Measurements from ENCODE around the gene GPR84.
"Not testable (repeated sequence)": the region's sequence is repeated elsewhere in the genome, so short reads cannot be mapped to it uniquely, and the experiment has no call there.

Gene GPR84

DNA sequence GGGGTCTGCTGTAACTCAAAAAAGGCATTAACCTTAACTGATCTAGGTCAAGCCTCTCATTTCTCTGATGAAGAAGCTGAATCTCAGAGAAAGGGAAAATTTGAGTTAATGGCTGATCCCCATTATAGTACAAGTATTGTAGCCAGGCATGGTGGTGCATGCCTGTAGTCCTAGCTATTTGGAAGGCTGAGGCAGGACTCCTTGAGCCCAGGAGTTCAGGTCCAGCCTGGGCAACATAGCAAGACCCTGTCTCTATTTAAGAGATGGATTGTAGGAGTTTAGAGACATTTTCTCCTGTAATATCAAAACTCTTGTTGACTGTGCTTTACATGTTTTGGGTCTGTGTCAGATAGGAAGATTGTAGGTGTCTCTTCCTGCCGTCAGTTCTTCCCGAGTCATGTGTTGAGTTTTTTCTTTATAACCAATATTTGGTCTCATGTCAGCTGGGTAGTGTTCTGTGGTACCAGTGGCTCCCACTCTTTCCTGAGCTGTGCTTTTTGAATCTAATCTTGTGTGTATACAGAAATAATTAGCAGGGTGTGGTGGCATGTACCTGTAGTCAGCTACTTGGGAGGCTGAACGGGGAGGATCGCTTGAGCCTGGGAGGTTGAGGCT lies 30.8 kb downstream of the GPR84 start:
- intact Hi-C loops (cut with DNase I) = no loop called here
- DNase-seq = no peak

DNA sequence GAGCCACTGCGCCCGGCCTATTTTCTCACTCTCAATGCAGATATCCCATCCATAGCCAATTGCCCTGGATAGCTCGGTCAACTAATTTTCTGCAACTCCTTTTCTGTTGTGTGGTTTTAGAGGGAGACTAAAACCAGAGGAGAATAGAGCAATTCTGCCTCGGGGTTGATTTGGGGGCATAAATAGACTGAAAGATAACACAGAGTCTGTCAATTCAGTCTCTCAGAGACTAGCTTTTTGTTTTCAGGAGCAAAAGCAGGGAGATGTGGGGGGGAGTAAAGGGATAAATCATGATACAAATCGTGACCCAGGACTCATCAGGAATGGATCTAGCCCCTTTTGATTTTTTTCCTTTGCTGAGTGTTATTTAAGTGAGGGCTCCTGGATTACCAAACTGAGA lies 32.8 kb downstream of the GPR84 start:
- intact Hi-C loops (cut with DNase I) = no loop called here
- no peak for DNase-seq

DNA sequence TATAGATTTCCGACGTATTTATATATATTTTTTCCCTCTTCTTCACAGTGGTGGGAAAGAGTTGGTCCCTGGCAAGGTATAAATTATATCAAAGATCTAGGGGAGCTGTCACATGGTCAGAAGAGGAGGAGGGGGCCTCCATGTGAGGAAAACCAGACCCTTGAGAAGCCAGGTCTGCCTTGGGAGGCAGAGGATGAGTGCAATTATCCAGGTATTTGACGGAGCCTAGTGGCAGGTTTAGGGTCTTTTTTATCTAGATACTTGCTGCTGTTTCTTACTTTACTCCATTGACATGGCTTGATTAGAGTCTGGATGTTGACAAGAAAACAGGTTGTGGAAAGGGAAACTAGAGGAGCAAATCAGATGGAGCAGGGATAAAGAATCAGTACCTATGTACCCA lies 33.8 kb downstream of the GPR84 start:
- intact Hi-C loops (cut with DNase I) = no loop called here
- DNase-seq = no peak

DNA sequence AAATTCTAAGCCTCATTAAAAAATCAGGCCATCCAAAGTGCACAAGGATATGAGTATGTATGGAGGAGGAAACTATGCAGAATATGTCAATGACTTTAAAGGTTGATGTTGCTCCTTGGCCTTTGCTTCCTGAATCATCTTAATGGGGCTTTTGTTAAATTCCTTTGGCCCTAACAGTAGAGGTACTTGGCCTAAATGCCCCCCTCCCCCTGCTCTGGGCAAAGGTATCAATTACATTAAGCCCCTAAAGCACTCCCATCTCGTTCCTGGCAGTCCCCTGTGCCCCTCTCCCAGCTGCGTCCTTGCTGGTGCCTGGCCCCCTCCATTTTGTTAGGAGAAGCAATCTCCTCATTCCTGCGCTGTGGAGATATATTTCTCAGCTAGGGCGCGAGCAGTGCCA lies 34.5 kb downstream of the GPR84 start:
- no peak for DNase-seq
- intact Hi-C loops (cut with DNase I) = loop anchor here (10.0 kb wide), 1 partner anchor 75 kb away; no protein-coding TSS in a partner anchor

DNA sequence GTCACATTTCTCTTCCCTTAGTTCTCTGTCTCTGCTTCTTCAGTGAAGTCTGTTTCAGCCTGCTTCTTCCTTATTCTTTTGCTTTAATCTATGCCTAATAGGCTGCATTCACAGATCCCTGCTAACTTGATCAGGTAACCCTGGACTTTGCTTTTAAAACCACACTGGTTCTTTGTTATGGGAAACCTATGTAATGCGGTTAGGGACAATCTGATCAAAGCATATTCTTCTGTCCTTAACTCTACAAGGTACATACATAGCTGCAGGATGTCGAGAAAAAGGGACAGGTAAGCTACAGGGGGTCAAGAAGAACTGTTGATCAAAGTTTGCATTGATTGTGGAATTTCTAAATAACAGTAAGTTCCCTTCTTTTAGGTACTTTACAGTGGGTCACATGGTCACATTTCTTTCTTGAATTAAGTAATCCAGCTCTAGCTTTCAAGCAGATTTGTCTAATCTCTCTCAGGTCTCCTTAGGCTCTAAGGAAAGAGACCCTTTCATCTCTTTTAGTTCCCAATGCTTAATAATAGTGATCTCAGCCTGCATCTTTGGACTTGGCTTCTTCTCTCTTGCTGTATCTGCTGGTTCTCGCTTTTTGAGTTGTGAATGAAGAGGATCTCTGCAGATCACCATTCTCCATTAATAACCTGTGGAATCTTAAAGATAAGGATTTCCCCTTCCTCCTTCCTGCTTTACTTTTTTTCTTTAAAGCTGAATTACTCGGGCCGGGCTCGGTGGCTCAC lies 35.5 kb downstream of the GPR84 start:
- no peak for DNase-seq

DNA sequence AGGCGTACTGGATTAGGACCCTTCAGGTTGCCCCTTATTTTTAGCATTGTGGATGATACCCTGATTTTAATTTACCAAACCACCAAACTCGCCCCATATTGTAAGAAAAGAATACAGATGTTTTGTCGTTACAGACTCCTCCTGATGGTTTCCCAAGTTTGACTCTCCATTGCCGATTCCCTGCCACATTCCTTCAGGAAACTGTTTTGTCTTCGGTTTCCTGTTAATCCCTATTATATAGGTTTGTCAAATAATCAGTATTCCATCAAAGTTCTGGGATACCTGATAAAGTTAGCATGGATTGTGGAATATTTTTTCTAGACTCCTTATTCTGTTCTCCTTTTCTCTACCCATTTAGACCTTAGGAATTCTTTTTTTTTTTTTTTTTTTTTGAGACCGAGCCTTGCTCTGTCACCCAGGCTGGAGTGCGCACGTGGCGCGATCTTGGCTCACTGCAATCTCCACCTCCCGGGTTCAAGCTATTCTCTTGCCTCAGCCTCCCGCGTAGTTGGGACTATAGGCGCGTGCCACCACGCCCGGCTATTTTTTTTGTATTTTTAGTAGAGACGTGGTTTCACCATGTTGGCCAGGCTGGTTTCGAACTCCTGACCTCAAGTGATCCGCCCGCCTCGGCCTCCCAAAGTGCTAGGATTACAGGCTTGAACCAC lies 38.7 kb downstream of the GPR84 start:
- DNase-seq = not testable (repeated sequence)
- intact Hi-C loops (cut with DNase I) = loop anchor here (1.0 to 10.0 kb wide), 2 partner anchors 34 to 71 kb away; no protein-coding TSS in a partner anchor

More for the DNA sequence above, 35.5 kb downstream of the GPR84 start:
- intact Hi-C loops (cut with DNase I) = loop anchor here (10.0 kb wide), 1 partner anchor 74 kb away; no protein-coding TSS in a partner anchor

DNA sequence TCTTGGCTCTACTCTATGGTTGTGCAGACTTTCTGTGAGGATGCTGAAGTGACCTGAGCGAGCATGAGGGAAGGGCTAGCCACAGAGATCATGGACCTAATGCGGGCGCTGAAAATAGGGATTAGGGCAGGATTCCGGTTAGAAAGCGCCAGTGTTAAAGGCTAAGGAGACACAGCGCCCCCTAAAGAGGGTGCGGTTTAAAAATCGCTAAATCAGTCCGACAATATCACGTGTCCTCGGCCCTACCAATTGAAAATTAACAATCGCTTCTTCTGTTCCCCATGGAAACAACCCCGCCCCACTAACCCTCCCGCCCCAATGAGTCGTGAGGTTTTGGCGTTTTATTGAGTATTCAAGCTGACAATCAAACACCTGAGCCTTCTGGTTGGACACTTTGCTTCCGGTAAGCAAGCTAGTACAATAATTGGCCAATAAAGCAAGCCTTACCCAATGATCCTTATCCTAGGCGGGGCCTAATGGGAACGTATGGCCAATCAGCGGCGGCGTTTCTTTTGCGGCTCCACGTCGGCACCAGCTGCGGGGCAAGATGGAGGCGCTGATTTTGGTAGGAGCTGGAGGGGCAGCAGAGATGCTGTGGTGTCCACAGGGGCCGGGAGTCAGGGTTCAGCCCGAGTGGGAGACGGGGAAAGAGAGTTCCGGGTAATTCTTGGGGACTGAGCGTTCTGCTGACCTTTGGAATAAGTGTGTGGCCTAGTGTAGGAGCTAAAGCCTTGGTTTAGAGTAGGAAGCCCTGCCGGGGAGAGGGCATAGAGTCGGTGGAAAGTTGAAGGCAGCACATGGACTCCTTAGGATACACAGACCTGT lies 39.5 kb downstream of the GPR84 start, which contains the start of gene COPZ1:
COPZ1 (plus strand) TSS at position 515 of the 825 bp plus-strand sequence; CDS start at position 548, 33 bp downstream.
- intact Hi-C loops (cut with DNase I) = loop anchor here (1.0 to 10.0 kb wide), 3 partner anchors 34 to 105 kb away; no protein-coding TSS in a partner anchor
- DNase-seq = peak; percentile 91 to 99 (median 94)

DNA sequence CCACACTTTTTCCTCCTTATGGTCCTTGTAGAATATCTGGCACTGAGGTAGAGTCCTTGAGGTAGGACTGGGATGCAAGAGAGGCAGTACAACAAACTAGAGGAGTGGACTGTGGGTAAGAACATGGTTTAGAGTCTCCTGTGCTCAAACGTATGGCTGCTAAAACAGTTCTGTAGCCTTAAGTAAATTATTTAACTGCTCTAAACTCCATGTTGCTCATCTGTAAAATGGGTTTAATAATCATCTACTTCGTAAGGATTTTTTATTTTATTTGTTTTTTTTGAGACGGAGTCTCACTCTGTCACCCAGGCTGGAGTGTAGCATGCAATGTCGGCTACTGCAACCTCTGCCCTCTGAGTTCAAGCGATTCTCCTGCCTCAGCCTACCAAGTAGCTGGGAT lies 42.9 kb downstream of the GPR84 start:
- intact Hi-C loops (cut with DNase I) = loop anchor here (10.0 kb wide), 1 partner anchor 67 kb away; no protein-coding TSS in a partner anchor
- no peak for DNase-seq
